Colonic mucosa (tissue), 4 donors: ENCODE results near the gene CARD19. TPM values are rescaled to one million over a fixed set of nuclear protein-coding genes. Genes with fewer than 3 reads are reported as not detected.
"Not testable (repeated sequence)": the region's sequence is repeated elsewhere in the genome, so short reads cannot be mapped to it uniquely, and the experiment has no call there.

ENCODE experiments used
- DNase-seq: peaks from one replicate; pipeline ENCODE4 v3.0.0-alpha.2; 2020
- H3K27ac ChIP-seq: fragments of 200-600 bp; one replicate; pipeline ENCODE4 v1.8.0; 2021
- H3K27me3 ChIP-seq: fragments of 200-600 bp; one replicate; pipeline ENCODE4 v1.8.0; 2021
- H3K36me3 ChIP-seq: fragments of 200-600 bp; one replicate; pipeline ENCODE4 v1.8.0; 2021
- H3K4me1 ChIP-seq: fragments of 200-600 bp; one replicate; pipeline ENCODE4 v1.8.0; 2021; ENCODE audit warnings: mild to moderate bottlenecking
- H3K4me3 ChIP-seq: fragments of 200-600 bp; one replicate; pipeline ENCODE4 v1.8.0; 2021
- H3K9ac ChIP-seq, 2 donors: one replicate each; pipeline ENCODE4 v1.7.0; 2013; ENCODE audit warnings: control low read depth in 2 of 2, low read depth in 2 of 2, low read length in 2 of 2
- H3K9me3 ChIP-seq: fragments of 200-600 bp; one replicate; pipeline ENCODE4 v1.8.0; 2021
- intact Hi-C: fragments of 100-400 bp; cut with DNase I; formaldehyde crosslinking; loops from one replicate; pipeline ENCODE4 v1.14.1; 2022
- total RNA-seq, 2 donors: library from RNA; stranded (reverse); fragmentation: NEBNext Ultra II Directional in 1 of 2; extraction: Animal tissue kit (Norgen Biotek cat#: 25700) in 1 of 2; gene quantifications; one replicate each; pipeline ENCODE4 v1.2.1, GENCODE V29; 2021
- TF ChIP-seq, protein P1 (sequence below): fragments of 200-600 bp; IDR thresholded peaks from one replicate; pipeline ENCODE4 v1.8.0; 2022; ENCODE audit warnings: antibody characterized with exemption, mild to moderate bottlenecking
- donor health status: healthy.
- donor health status: DM: no; HTN: no; CAD: no.
- donor health status: DM: no; HTN: no; CAD: no.

Gene CARD19
- total RNA-seq, 2 donors from 2014 or later, result 48.6 to 56.3 TPM

- H3K4me1 ChIP-seq, result peaks cover 8% of the 10 kb centered on the region
- no peaks in the 10 kb centered on the region for H3K36me3 ChIP-seq
- intact Hi-C loops, result no loop called here
- H3K4me3 ChIP-seq, result no peak overlapping the region
- peak overlapping the region; percentile 62 to 93 for H3K9ac ChIP-seq
- H3K9me3 ChIP-seq, result no peaks in the 10 kb centered on the region
- DNase-seq, result peak; percentile 72
- H3K27me3 ChIP-seq, result no peaks in the 10 kb centered on the region
- H3K27ac ChIP-seq, result peak overlapping the region; percentile 91
- TF ChIP-seq, protein P1, sequence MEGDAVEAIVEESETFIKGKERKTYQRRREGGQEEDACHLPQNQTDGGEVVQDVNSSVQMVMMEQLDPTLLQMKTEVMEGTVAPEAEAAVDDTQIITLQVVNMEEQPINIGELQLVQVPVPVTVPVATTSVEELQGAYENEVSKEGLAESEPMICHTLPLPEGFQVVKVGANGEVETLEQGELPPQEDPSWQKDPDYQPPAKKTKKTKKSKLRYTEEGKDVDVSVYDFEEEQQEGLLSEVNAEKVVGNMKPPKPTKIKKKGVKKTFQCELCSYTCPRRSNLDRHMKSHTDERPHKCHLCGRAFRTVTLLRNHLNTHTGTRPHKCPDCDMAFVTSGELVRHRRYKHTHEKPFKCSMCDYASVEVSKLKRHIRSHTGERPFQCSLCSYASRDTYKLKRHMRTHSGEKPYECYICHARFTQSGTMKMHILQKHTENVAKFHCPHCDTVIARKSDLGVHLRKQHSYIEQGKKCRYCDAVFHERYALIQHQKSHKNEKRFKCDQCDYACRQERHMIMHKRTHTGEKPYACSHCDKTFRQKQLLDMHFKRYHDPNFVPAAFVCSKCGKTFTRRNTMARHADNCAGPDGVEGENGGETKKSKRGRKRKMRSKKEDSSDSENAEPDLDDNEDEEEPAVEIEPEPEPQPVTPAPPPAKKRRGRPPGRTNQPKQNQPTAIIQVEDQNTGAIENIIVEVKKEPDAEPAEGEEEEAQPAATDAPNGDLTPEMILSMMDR, result no peak
Observed at GRCh38 chr9:93098236-93098946, 2.4 kb downstream of the CARD19 start.

DNA sequence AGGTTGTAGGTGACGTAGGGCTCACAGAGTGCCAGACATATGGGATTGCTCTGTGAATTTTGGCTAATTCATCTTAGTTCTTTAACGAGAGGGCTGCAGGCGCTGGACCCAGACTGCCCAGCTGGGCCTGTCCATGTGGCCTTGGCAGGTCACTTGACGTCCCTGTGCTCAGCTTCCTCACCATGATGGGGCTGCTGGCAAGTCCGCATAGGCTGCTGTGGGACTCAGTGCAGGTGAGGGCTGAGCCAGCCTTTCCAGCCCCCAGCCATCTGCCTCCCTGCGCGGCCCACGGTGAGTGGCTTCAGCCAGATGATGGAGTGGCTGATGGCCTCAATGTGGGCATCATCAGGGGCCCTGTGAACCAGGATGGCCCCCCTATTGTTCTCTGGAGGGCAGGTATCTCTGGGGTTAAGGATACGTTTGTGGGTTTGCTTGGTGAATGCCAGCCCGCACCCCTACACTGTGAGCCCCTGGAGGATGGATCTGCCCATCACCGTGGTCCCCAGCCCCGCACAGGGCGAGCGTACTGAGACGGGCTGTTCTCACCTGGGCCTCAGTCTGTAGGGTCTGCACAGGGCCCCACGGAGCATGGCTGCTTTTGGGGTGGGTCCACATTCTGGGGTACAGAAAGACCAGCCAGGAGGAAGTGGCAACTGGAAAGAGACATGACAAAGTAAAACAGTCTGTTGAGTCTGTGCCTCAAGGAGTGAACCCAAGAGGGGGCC lies 3.7 kb downstream of the CARD19 start:
- Histone ChIP-seq H3K27me3 (no peaks in the 10 kb centered on the region), H3K9ac (no peak overlapping the region), H3K9me3 (no peaks in the 10 kb centered on the region), H3K27ac (no peak overlapping the region), H3K4me1 (peaks cover 8% of the 10 kb centered on the region), H3K36me3 (no peaks in the 10 kb centered on the region), H3K4me3 (no peak overlapping the region)
- TF ChIP-seq, protein P1, result no peak
- DNase-seq, result no peak
- intact Hi-C loops, result no loop called here

DNA sequence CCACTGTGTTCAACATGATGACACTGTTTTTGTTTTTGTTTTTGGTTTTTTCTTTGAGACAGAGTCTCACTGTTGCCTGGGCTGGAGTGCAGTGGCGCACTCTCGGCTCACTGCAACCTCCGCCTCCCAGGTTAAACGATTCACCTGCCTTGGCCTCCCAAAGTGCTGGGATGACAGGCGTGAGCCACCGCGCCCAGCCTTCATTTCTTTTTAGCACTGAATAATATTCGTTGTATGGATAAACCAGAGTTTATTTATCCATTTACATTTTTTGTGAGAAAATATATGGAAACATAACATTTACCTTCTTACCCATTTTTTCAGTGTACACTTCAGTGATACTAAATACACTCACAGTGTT lies 4.2 kb downstream of the CARD19 start:
- TF ChIP-seq, protein P1, result no peak
- Histone ChIP-seq H3K4me3 (no peak overlapping the region), H3K4me1 (peaks cover 8% of the 10 kb centered on the region), H3K27me3 (no peaks in the 10 kb centered on the region), H3K36me3 (no peaks in the 10 kb centered on the region), H3K27ac (no peak overlapping the region), H3K9me3 (no peaks in the 10 kb centered on the region), H3K9ac (no peak overlapping the region)
- DNase-seq, result no peak
- intact Hi-C loops, result no loop called here

DNA sequence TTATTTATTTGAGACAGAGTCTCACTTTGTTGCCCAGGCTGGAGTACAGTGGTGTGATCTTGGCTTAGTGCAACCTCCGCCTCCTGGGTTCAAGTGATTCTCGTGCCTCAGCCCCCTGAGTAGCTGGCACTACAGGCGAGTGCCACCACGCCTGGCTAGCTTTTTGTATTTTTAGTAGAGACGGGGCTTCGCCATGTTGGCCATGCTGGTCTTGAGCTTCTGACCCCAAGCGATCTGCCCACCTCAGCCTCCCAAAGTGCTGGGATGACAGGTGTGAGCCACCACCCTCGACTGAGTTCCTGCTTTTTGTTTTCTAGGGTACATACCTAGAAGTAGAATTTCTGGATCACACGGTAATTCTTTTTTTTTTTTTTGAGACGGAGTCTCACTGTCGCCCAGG lies 5.1 kb downstream of the CARD19 start:
- H3K27ac ChIP-seq, H3K9me3 ChIP-seq, H3K27me3 ChIP-seq, DNase-seq, H3K9ac ChIP-seq, intact Hi-C loops, H3K4me3 ChIP-seq, H3K4me1 ChIP-seq, H3K36me3 ChIP-seq: not testable (repeated sequence)

DNA sequence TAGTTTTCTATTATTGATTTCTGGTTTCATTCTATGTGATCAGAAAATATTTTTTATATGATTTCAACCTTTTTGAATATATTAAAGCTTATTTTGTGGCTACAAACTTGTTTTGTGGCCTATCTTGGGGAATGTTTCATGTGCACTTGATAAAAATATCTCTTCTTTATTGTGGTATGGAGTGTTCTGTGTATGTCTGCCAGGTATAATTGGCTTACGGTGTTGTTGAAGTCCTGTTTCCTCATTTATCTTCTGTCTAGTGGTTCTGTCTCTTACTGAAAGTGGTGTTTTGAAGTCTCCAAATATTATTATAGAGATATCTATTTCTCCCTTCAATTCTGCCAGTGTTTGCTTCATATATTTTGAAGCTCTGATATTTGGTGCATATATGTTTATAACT lies 9.6 kb downstream of the CARD19 start:
- H3K4me1 ChIP-seq, result no peaks in the 10 kb centered on the region
- TF ChIP-seq, protein P1, result no peak
- no peak for DNase-seq
- no peak overlapping the region for H3K4me3 ChIP-seq
- intact Hi-C loops, result no loop called here
- H3K27ac ChIP-seq, result no peak overlapping the region
- no peaks in the 10 kb centered on the region for H3K36me3 ChIP-seq
- H3K9ac ChIP-seq, result no peak overlapping the region
- H3K27me3 ChIP-seq, result no peaks in the 10 kb centered on the region
- H3K9me3 ChIP-seq, result no peaks in the 10 kb centered on the region
